Measurements from ENCODE around the gene CLSTN2.
A peak's percentile ranks its signal among the peaks of the same experiment; 100 is the strongest.

CLSTN2 gene

GRCh38 chr3:140455521-140456214, 520.7 kb downstream of the CLSTN2 start:
- Histone ChIP-seq H3K9me3 (ENCODE audit: severe bottlenecking) (no peaks in the 10 kb centered on the region), H3K27me3 (ENCODE audit: insufficient read depth, low read depth, severe bottlenecking) (no peaks in the 10 kb centered on the region), H3K27ac (no peak overlapping the region), H3K36me3 (no peaks in the 10 kb centered on the region), H3K4me3 (ENCODE audit: low read depth, low read length) (no peak overlapping the region)
- DNase-seq = no peak
- TF ChIP-seq CTCF (IDR thresholded peaks at IDR 0.05; ENCODE audit: low read depth, low read length) = no peak

GRCh38 chr3:140456974-140457373, 522.0 kb downstream of the CLSTN2 start:
- TF ChIP-seq CTCF (IDR thresholded peaks at IDR 0.05; ENCODE audit: low read depth, low read length) = 0 out of 2 replicates have a peak, but pooled peaks have one; percentile 14
- Histone ChIP-seq H3K27me3 (ENCODE audit: insufficient read depth, low read depth, severe bottlenecking) (no peaks in the 10 kb centered on the region), H3K4me3 (ENCODE audit: low read depth, low read length) (no peak overlapping the region), H3K36me3 (no peaks in the 10 kb centered on the region), H3K9me3 (ENCODE audit: severe bottlenecking) (no peaks in the 10 kb centered on the region), H3K27ac (no peak overlapping the region)
- DNase-seq = no peak

- DNase-seq = no peak
- Histone ChIP-seq H3K4me3 (ENCODE audit: low read depth, low read length) (no peak overlapping the region), H3K27ac (no peak overlapping the region), H3K9me3 (ENCODE audit: severe bottlenecking) (no peaks in the 10 kb centered on the region), H3K36me3 (no peaks in the 10 kb centered on the region), H3K27me3 (ENCODE audit: insufficient read depth, low read depth, severe bottlenecking) (no peaks in the 10 kb centered on the region)
- no peak for TF ChIP-seq CTCF (IDR thresholded peaks at IDR 0.05; ENCODE audit: low read depth, low read length)
Observed at GRCh38 chr3:140459462-140459861, 524.5 kb downstream of the CLSTN2 start.

GRCh38 chr3:140461250-140461649, 526.3 kb downstream of the CLSTN2 start:
- no peak for TF ChIP-seq CTCF (IDR thresholded peaks at IDR 0.05; ENCODE audit: low read depth, low read length)

GRCh38 chr3:140463355-140463754, 528.4 kb downstream of the CLSTN2 start:
- H3K36me3 ChIP-seq = no peaks in the 10 kb centered on the region
- no peak for DNase-seq
- no peak for TF ChIP-seq CTCF (IDR thresholded peaks at IDR 0.05; ENCODE audit: low read depth, low read length)
- H3K9me3 ChIP-seq (ENCODE audit: severe bottlenecking) = no peaks in the 10 kb centered on the region
- no peaks in the 10 kb centered on the region for H3K27me3 ChIP-seq (ENCODE audit: insufficient read depth, low read depth, severe bottlenecking)
- no peak overlapping the region for H3K4me3 ChIP-seq (ENCODE audit: low read depth, low read length)
- H3K27ac ChIP-seq = no peak overlapping the region

More at GRCh38 chr3:140461250-140461649, 526.3 kb downstream of the CLSTN2 start:
- no peak overlapping the region for H3K4me3 ChIP-seq (ENCODE audit: low read depth, low read length)
- no peaks in the 10 kb centered on the region for H3K9me3 ChIP-seq (ENCODE audit: severe bottlenecking)
- H3K27ac ChIP-seq = no peak overlapping the region
- no peaks in the 10 kb centered on the region for H3K36me3 ChIP-seq
- DNase-seq = no peak
- H3K27me3 ChIP-seq (ENCODE audit: insufficient read depth, low read depth, severe bottlenecking) = no peaks in the 10 kb centered on the region

- H3K4me3 ChIP-seq (ENCODE audit: low read depth, low read length) = no peak overlapping the region
- no peak overlapping the region for H3K27ac ChIP-seq
- no peaks in the 10 kb centered on the region for H3K36me3 ChIP-seq
- no peaks in the 10 kb centered on the region for H3K27me3 ChIP-seq (ENCODE audit: insufficient read depth, low read depth, severe bottlenecking)
- TF ChIP-seq CTCF (IDR thresholded peaks at IDR 0.05; ENCODE audit: low read depth, low read length) = no peak
- H3K9me3 ChIP-seq (ENCODE audit: severe bottlenecking) = no peaks in the 10 kb centered on the region
- DNase-seq = no peak
Observed at GRCh38 chr3:140465988-140466387, 531.0 kb downstream of the CLSTN2 start.

All from WERI-Rb-1 (cell line).